Vagina (tissue), 2 donors: ENCODE measurements around the gene BIN1. TPM values are rescaled to one million over a fixed set of nuclear protein-coding genes. Genes with fewer than 3 reads are reported as not detected.

Experiments used
- DNase-seq, 2 donors: peaks; one replicate each; pipeline ENCODE4 v3.0.0-alpha.2; 2017; ENCODE audit errors: extremely low spot score in 2 of 2
- H3K27ac ChIP-seq: fragments of 200-600 bp; sonication (generic); one replicate; pipeline ENCODE4 v1.5.1; 2019
- H3K27me3 ChIP-seq: fragments of 200-600 bp; sonication (generic); one replicate; pipeline ENCODE4 v1.5.1; 2019
- H3K36me3 ChIP-seq, 2 donors: fragments of 200-600 bp; sonication (generic); one replicate each; pipeline ENCODE4 v1.5.1; 2017 to 2019
- H3K4me1 ChIP-seq: fragments of 200-600 bp; sonication (generic); one replicate; pipeline ENCODE4 v1.5.1; 2019
- H3K4me3 ChIP-seq, 2 donors: fragments of 200-600 bp; sonication (generic); 1 replicate in 1 of 2; 2 replicates in 1 of 2; pipeline ENCODE4 v1.5.1; 2016 to 2019
- H3K9me3 ChIP-seq: fragments of 200-600 bp; sonication (generic); one replicate; pipeline ENCODE4 v1.5.1; 2019
- POLR2A ChIP-seq, 2 donors: fragments of 450-650 bp; IDR thresholded peaks; one replicate each; pipeline ENCODE4 v1.6.1; 2017; ENCODE audit warnings: antibody characterized with exemption in 2 of 2, mild to moderate bottlenecking in 2 of 2, moderate library complexity in 2 of 2
- POLR2AphosphoS5 ChIP-seq, 2 donors: sonication (generic); formaldehyde crosslinking; IDR thresholded peaks; one replicate each; pipeline ENCODE4 v1.9.0; 2017; ENCODE audit warnings: antibody characterized with exemption in 2 of 2, mild to moderate bottlenecking in 2 of 2, low read depth in 1 of 2; ENCODE audit not compliant: insufficient read depth in 1 of 2
- intact Hi-C: fragments of 100-400 bp; cut with DNase I; formaldehyde crosslinking; loops from one replicate; pipeline ENCODE4 v1.15.1; 2023
- total RNA-seq: library from RNA; depleted of rRNA; stranded (reverse); fragments of >200 nt; gene quantifications from one replicate; pipeline ENCODE4 v1.2.3, GENCODE V29; 2016
- TF ChIP-seq, protein P1 (sequence below), 3 experiments: fragments of 450-650 bp in 2 of 3; fragments of 200-600 bp in 1 of 3; sonication (generic) in 1 of 3; IDR thresholded peaks; one replicate each; pipeline ENCODE4 v1.5.1; 2017 to 2019; ENCODE audit warnings: antibody characterized with exemption in 3 of 3, mild to moderate bottlenecking in 2 of 3, moderate library complexity in 2 of 3

BIN1 gene
- total RNA-seq, 1 donor from 2014 or later: 60.9 TPM

DNA sequence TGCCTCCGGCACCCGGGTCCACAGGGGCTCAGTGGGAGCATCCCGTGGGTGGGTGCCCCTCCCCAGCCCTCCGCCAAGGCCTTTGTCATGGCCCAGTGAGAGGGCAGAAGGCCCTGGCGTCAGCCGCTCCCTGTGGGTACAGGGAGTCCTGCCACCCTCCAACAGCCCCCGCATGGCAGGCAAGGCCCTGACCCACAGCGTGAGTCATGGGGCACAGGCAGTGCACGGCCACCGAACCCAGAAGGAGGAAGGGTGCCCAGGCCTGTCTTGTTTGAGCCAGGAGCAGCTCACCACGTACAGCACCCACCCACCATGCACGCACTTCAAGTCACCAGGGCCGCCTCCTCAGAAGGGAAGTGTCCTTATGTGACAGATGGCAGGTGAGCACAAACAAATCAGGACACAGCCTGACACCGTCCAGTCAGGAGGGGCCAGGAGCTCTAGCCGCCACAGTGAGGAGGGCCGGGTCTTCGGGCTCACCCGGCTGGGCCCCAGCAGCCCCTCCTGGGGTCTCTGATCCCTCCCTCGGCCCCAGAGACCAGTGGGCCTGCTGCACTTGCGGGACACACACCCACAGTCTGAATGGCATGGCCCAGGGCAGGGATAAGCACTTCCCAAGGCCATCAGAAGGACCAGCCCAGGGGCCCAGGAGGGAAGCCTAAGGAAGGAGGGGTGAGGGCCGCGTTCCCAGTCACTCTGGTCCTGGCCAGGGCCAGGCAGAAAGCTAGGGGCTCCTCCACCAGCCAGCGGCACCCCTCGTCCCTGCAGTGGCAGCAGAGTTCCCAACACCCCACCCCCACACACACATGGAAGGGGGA lies 25.8 kb downstream of the BIN1 start:
- H3K4me1 ChIP-seq: peaks cover 95% of the 10 kb centered on the region
- no peaks in the 10 kb centered on the region for H3K27me3 ChIP-seq
- H3K9me3 ChIP-seq: no peaks in the 10 kb centered on the region
- DNase-seq: no peak
- TF ChIP-seq POLR2AphosphoS5 (IDR thresholded peaks at IDR 0.05; ENCODE audit: insufficient read depth in 1 of 2, low read depth in 1 of 2) (peak in 1 of 2 donors; percentile 80), POLR2A (IDR thresholded peaks at IDR 0.05) (no peak)
- H3K4me3 ChIP-seq: peak overlapping the region; percentile 27 to 29
- intact Hi-C loops: no loop called here
- peak overlapping the region; percentile 95 for H3K27ac ChIP-seq
- no peaks in the 10 kb centered on the region for H3K36me3 ChIP-seq

DNA sequence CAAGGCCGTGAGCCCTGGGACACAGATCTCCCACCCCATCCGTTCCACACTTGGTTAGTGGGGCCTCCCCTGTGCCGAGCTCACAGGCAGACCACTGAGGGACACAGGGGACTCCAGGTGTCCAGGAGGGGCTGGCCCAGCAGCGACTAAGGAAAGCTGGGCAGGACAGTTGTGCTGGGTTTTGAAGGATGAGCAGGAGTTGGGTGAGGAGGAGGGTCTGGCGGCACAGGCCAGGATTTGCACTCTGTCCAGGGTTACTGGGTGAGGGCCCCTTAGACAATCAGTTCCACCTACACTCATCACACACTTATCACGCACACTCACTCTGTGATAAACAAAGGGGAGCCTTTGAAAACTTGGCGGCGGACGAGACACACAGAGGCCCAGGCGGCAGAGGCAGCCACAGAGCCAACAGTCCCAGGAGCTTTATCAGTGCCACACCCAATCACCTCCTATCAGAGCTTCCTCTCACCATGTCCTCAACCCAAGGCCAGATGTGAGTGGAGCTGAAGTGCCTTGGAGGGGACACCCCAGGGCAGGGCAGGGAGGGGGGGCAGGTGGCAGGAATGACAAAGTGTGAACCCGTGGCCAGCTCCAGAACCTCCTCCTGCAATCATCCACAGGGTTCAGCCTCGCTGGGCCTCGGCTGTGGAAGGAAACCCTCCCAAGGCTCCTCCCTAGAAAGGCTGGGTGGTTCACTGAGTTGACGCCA lies 26.6 kb downstream of the BIN1 start:
- Histone ChIP-seq H3K4me3 (peak overlapping the region in 1 of 2 donors; percentile 27), H3K27me3 (no peaks in the 10 kb centered on the region), H3K4me1 (peaks cover 95% of the 10 kb centered on the region), H3K9me3 (no peaks in the 10 kb centered on the region), H3K36me3 (no peaks in the 10 kb centered on the region), H3K27ac (peak overlapping the region; percentile 95)
- DNase-seq: no peak
- TF ChIP-seq POLR2A (IDR thresholded peaks at IDR 0.05) (no peak), POLR2AphosphoS5 (IDR thresholded peaks at IDR 0.05; ENCODE audit: insufficient read depth in 1 of 2, low read depth in 1 of 2) (no peak)
- TF ChIP-seq, protein P1, sequence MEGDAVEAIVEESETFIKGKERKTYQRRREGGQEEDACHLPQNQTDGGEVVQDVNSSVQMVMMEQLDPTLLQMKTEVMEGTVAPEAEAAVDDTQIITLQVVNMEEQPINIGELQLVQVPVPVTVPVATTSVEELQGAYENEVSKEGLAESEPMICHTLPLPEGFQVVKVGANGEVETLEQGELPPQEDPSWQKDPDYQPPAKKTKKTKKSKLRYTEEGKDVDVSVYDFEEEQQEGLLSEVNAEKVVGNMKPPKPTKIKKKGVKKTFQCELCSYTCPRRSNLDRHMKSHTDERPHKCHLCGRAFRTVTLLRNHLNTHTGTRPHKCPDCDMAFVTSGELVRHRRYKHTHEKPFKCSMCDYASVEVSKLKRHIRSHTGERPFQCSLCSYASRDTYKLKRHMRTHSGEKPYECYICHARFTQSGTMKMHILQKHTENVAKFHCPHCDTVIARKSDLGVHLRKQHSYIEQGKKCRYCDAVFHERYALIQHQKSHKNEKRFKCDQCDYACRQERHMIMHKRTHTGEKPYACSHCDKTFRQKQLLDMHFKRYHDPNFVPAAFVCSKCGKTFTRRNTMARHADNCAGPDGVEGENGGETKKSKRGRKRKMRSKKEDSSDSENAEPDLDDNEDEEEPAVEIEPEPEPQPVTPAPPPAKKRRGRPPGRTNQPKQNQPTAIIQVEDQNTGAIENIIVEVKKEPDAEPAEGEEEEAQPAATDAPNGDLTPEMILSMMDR (IDR thresholded peaks at IDR 0.05): no peak
- intact Hi-C loops: no loop called here

DNA sequence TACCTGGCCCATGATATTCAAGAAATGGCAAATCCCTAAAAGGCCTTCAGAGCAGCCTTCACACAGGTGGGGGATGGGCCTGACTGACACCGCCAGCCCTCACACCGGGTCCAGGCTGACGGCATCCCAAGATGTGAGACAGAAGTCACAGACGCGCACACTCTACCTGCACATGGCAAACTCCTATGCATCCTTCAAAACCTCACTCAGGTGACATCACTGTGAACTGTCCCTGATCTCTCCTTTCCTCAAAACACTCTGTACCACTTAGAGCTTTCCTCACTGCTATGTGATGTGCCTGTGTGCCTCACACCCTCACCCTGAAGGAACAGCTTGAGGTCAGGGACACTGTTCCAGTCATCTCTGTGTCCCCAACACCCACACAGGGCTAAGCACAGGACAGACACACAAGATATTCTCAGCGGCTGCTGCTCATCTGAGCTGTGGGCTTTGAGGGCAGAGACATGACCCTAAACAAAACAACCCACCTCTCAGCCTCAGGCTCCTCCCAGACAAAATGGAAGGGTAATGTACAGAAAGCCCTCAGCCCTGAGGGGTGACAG lies 27.5 kb downstream of the BIN1 start:
- H3K36me3 ChIP-seq: no peaks in the 10 kb centered on the region
- intact Hi-C loops: no loop called here
- H3K27me3 ChIP-seq: no peaks in the 10 kb centered on the region
- no peak for DNase-seq
- H3K4me3 ChIP-seq: no peak overlapping the region
- H3K9me3 ChIP-seq: no peaks in the 10 kb centered on the region
- H3K4me1 ChIP-seq: peaks cover 94% of the 10 kb centered on the region
- peak overlapping the region; percentile 95 for H3K27ac ChIP-seq
- no peak for TF ChIP-seq POLR2AphosphoS5 (IDR thresholded peaks at IDR 0.05; ENCODE audit: insufficient read depth in 1 of 2, low read depth in 1 of 2)
- TF ChIP-seq POLR2A (IDR thresholded peaks at IDR 0.05): no peak
- TF ChIP-seq, protein P1 (IDR thresholded peaks at IDR 0.05): no peak

DNA sequence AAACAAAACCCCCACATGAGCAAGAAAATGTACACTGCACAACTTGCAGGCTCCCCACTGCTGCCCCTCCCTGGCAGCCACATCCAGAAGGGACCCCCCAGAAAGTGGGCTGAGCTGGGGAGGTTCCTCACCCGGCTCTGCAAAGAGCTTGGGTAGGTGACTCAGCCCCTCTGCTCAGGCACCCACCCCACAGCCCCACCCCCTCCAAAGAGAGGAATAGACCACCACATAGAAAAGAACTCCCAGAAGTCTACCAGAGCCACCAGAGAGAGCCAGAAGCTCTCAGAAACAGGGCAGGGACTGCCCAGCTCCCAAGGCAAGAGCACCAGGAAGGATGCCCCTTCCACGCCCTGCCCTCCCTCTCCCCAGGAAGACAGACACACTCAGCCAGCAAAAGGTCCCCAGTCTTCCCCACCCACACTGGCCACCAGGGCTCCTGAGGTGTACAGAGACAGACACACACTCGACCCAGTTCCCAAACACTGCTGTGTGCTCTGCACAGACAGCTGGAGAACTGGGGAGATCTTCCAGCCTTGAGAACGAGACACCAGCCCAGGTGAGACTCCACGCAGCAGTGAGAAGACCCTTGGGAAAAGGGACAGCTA lies 28.2 kb downstream of the BIN1 start:
- Histone ChIP-seq H3K4me3 (no peak overlapping the region), H3K27ac (peak overlapping the region; percentile 95), H3K9me3 (no peaks in the 10 kb centered on the region), H3K4me1 (peaks cover 97% of the 10 kb centered on the region), H3K36me3 (no peaks in the 10 kb centered on the region), H3K27me3 (no peaks in the 10 kb centered on the region)
- intact Hi-C loops: no loop called here
- TF ChIP-seq, protein P1 (IDR thresholded peaks at IDR 0.05): no peak
- TF ChIP-seq POLR2A (IDR thresholded peaks at IDR 0.05) (no peak), POLR2AphosphoS5 (IDR thresholded peaks at IDR 0.05; ENCODE audit: insufficient read depth in 1 of 2, low read depth in 1 of 2) (no peak)
- no peak for DNase-seq

DNA sequence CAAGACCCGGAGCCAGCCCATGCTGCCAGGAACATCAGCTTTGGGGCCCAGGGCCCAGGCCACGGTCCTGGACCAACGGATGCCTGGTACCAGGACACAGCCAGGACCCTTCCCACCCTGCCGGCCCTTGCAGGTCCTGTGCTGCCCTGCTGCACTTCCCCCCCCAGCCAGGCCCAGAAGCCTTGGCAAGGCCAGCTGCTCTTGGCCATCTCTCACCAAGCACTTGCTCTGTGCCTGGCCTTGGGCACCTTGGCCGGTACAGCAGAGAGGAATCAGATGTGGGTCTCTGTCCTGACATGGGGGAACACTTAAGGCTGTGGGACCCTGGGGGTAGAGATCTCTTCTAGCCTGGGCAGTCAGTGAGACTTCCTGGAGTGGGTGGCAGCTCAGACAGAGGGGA lies 28.9 kb downstream of the BIN1 start:
- Histone ChIP-seq H3K4me1 (peaks cover 97% of the 10 kb centered on the region), H3K36me3 (no peaks in the 10 kb centered on the region), H3K27ac (peak overlapping the region; percentile 95)

More for the DNA sequence above, 28.9 kb downstream of the BIN1 start:
- Histone ChIP-seq H3K27me3 (no peaks in the 10 kb centered on the region), H3K9me3 (no peaks in the 10 kb centered on the region), H3K4me3 (no peak overlapping the region)
- intact Hi-C loops: no loop called here
- no peak for TF ChIP-seq POLR2AphosphoS5 (IDR thresholded peaks at IDR 0.05; ENCODE audit: insufficient read depth in 1 of 2, low read depth in 1 of 2)
- no peak for TF ChIP-seq POLR2A (IDR thresholded peaks at IDR 0.05)
- TF ChIP-seq, protein P1 (IDR thresholded peaks at IDR 0.05): no peak
- DNase-seq: no peak
